ENCODE measurements around the gene SVEP1.
A peak's percentile ranks its signal among the peaks of the same experiment; 100 is the strongest.
"Not testable (repeated sequence)": the region's sequence is repeated elsewhere in the genome, so short reads cannot be mapped to it uniquely, and the experiment has no call there.

SVEP1 gene

GRCh38 chr9:110443146-110443865 lies 136.2 kb downstream of the SVEP1 start:
- no peak for DNase-seq

DNA sequence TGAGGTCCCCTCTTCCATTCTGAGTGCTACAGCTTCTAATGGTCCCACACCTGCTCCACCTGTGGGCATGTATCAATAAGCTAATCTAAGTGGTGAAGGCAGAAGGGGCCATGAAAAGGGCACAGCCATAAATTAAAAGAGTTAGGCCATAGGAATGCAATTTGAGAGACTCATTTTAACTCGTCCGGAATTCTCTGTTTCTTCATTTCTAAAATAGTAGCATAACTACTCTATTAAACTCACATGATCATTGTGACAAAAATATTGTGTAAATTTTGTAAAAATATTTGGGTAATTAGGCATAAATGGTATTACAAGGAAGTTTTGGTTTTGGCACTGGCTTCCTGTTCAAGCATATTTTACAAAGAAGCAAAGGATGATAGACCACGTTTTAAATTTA lies 138.7 kb downstream of the SVEP1 start:
- no peak for DNase-seq

GRCh38 chr9:110440172-110440571 lies 139.4 kb downstream of the SVEP1 start:
- DNase-seq: no peak

DNA sequence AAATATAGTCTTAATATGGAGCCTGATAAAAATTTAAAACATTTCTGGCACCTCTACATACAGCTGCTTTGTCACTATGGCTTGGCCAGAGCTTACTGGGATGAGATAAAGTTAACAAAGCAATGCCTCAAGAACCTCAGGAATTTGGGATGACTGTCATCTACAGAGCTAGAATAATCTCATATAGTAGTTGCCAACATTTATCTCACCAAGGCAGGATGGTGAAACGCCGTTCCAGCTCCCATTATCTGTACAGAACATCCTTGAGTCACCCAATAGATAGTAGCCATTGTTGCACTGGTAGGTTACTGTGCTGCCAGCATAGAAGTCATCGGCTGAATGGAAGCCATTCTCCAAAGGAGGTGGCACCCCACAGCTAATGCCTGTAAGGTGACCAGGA lies 147.3 kb downstream of the SVEP1 start:
- DNase-seq: no peak

- DNase-seq: no peak
These were observed 150.1 kb downstream of the SVEP1 start for GRCh38 chr9:110429453-110429852.

- DNase-seq: peak; percentile 10 to 14
These were observed 151.9 kb downstream of the SVEP1 start for GRCh38 chr9:110427497-110428104.

DNA sequence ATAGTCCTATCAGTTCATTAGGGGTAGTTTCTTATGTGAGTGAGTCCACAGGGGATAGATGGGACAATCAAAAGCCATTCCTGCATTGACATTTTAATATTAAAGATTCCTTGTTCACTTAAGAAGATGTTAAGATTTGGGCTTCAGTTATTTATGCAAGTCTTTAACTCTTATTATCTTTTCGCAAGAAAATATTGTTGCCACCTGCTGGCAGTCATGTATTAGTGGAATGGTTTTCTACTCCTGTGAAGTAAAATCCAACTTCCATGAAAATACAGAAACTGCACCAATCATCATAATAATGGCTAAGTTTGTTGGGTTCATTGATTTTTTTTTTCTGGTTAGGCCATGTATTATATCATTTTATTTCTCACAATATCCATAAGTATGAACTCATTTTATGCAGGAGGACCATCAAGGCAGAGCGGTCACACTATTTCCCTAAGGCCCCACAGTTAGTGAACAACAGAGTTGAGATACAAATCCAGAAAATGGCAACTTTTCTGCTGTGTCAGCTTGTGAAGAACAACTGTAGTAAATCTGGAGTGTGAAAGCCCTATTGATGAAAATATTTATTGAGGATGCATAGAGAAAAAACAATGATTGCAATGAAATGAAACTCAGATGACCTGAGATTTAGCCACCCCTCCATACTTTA lies 153.4 kb downstream of the SVEP1 start:
- DNase-seq: no peak

DNA sequence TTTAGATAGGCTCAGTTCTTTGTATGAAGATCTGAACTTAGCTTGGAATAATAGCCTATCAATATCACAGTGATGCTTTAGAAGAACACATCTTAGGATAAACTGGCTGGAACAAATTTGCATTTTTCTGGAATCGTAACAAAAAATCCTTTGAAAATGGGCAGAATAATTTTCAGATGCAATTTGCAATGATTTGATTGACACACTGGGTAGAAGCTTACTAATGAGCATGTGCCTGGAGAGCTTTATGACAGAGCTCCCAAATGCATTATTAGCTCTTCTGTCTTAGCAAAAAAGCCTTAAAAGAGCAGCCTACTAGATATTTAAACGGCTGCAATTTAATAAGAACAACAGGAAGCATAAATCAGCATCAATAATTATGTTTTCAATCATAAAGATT lies 165.1 kb downstream of the SVEP1 start:
- no peak for DNase-seq

DNA sequence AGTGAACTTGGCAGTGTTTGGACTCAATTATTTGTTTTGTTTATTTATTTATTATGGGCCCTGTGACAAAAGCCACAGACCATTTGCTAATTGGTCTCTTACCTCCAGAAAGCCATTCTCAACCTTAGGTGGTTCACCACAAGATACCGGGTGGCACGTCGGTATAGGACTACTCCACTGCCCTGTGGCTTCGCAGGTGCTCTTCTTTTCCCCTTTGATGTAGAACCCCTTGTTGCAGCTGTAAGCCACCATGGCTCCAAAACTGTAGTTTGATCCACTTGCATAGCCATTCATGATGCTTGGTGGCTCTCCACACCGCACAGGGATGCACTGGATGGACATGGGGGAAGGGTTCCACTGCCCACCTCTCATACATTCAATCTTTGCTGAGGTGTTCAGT lies 168.6 kb downstream of the SVEP1 start:
- DNase-seq: no peak

DNA sequence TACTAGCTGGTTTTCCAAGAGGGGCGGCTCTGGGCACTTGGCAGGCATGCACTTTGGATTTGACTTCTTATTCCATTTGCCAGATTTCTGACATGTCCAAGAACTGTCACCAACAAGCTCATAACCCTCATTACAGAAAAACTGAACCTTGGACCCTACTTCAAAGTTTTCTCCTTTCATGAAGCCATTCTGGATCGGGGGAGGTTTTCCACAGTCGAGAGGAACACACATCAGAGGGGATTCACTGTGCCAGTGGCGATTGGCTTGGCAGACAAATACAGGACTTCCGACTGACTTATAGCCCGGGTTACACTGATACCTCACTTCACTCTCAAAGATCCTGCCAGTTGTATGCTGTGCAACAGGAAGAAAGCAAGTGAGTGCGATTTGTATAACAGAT lies 170.9 kb downstream of the SVEP1 start:
- DNase-seq: no peak

DNA sequence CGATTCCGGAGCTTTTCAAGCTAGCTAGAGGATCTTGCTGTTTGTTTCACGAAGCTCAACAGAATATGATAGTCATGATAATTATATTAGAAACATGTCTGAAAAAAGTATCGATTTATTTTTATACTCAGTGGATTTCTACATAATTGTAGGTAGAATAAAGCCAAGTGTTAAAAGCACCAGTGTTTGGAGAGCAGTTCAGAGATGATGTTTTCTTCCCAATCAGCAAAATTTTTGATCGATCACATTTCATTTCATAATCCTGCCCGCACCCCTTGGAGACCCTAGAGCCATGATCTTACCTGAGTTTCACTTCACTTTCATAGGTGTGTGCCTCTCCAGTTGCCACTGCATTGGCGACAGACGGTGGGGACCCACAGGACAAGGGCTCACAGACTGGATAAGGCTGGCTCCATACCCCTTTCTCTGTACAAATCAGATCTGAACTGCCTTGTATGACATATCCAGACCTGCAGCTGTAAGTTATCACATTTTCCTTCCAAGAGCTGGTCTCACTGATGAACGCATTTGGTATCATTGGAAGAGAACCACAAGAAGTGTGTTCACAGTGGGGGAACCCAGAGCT lies 173.6 kb downstream of the SVEP1 start:
- DNase-seq: no peak

DNA sequence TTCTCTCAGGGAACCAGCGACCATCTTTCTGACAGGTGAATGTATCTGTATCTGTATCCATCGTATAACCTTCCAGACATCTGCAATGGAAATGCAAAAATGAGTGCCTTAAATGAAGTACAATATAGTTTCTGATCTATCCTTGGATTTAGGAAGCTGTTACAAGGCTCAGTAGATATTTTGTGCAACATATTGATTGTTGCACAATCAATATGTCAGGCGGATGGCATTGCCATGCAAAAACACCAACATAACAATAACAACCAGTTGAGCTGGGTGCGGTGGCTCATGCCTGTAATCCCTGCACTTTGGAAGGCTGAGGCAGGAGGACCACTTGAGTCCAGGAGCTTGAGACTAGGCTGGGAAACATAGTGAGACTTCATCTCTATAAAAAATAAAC lies 175.1 kb downstream of the SVEP1 start:
- no peak for DNase-seq

GRCh38 chr9:110399983-110400382 lies 179.6 kb downstream of the SVEP1 start:
- DNase-seq: no peak

GRCh38 chr9:110398992-110399391 lies 180.5 kb downstream of the SVEP1 start:
- not testable (repeated sequence) for DNase-seq

DNA sequence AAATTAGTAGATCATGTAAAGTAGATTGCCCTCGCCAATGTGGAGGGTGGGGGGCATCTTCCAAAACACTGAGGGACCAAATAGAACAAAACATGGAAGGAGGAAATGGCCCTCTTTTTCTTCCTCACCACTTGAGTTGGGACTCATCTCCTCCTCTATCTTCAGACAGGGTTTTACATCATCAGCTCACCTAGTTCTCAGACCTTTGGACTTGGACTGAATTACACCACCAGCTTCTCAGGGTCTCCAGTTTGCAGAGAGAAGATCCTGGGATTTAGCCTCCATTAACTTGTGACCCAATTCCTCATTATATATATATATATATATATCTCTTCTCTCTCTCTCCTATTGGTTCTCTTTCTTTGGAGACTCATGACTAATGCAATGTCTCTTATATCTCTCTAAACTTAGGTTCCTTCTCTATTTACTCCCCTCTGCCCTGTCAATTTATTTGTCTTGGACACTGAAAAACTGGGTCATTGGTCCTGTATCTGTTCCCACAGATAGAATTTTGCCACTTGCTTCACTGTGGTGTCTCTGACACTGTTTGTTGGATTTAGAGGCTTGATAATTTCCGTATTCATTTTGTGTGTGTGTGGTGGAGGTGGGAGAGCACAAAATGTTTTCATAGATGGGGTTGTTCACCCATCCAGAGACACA lies 187.6 kb downstream of the SVEP1 start:
- no peak for DNase-seq

- DNase-seq: no peak
These were observed 190.3 kb downstream of the SVEP1 start for GRCh38 chr9:110389148-110389750.

- DNase-seq: no peak
These were observed 196.1 kb downstream of the SVEP1 start for GRCh38 chr9:110383491-110383890.

DNA sequence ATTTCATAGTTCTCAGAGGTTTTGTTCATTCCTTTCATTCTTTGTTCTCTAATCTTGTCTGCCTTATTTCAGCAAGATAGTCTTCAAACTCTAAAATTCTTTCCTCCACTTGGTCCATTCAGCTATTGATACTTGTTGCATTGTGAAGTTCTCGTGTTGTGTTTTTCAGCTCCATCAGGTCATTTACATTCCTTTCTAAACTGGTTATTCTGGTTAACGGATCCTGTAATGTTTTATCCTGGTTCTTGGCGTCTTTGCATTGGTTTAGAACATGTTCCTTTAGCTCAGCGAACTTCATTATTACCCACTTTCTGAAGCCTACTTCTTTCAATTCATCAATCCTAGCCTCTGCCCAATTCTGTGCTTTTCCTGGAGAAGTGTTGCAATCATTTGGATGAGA lies 196.8 kb downstream of the SVEP1 start:
- DNase-seq: no peak

GRCh38 chr9:110371411-110372007 lies 208.0 kb downstream of the SVEP1 start:
- DNase-seq: no peak

- DNase-seq: no peak
These were observed 209.2 kb downstream of the SVEP1 start for GRCh38 chr9:110370315-110370714.

GRCh38 chr9:110364451-110364850 lies 215.1 kb downstream of the SVEP1 start:
- no peak for DNase-seq

DNA sequence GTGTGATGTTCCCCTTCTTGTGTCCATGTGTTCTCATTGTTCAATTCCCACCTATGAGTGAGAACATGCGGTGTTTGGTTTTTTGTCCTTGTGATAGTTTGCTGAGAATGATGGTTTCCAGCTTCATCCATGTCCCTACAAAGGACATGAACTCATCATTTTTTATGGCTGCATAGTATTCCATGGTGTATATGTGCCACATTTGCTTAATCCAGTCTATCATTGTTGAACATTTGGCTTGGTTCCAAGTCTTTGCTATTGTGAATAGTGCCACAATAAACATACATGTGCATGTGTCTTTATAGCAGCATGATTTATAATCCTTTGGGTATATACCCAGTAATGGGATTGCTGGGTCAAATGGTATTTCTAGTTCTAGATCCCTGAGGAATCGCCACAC lies 220.5 kb downstream of the SVEP1 start:
- not testable (repeated sequence) for DNase-seq

DNA sequence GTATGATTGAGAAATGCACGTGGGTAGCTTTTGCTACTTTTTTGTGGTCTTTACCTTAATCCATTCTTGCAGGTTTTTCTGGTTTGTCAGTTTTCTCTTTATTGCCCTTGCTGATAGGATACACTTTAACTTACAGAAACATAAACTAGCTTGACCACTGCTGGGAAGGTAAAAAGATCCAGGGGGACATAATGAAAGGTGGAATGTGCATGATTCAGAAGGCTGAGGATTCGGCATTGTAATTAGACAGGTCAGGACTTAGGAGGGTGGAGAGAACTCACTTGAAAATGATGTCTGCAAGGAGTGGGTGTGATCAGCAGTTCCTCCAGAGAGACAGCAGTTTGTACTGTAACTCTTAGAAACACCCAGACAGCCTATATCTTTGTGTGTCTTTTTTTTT lies 222.0 kb downstream of the SVEP1 start:
- no peak for DNase-seq

All from stimulated activated CD4-positive, alpha-beta T cell treated with anti-CD3 and anti-CD28 coated beads, Interleukin-2, amount 100 ng/mL, for 48 hours (primary cell).